Bronchial epithelial cell (primary cell): ENCODE results near the gene MDM4. TPM values are rescaled to one million over a fixed set of nuclear protein-coding genes. Genes with fewer than 3 reads are reported as not detected.

Experiments
- DNase-seq: peaks from one replicate; pipeline ENCODE4 v3.0.0-alpha.2; 2010; ENCODE audit warnings: low read depth
- FAIRE-seq: peaks from 2 replicates; lab custom pipeline; 2011; peaks lifted over from hg19 to GRCh38; lab: Jason Lieb, UNC
- H3K27me3 ChIP-seq: 2 replicates; pipeline ENCODE4 v1.5.1; 2011; ENCODE audit warnings: low read length; ENCODE audit not compliant: control insufficient read depth, insufficient read depth
- H3K36me3 ChIP-seq: 2 replicates; pipeline ENCODE4 v1.5.1; 2011; ENCODE audit warnings: low read length; ENCODE audit not compliant: control insufficient read depth, insufficient read depth
- H3K4me3 ChIP-seq: 2 replicates; pipeline ENCODE4 v1.5.1; 2011; ENCODE audit warnings: mild to moderate bottlenecking, low read depth, low read length, control low read depth
- CTCF ChIP-seq: IDR thresholded peaks from 2 replicates; pipeline ENCODE4 v1.5.1; 2011; ENCODE audit warnings: mild to moderate bottlenecking, moderate library complexity, low read length, control low read depth, inconsistent platforms; ENCODE audit not compliant: insufficient read depth, severe bottlenecking
- total RNA-seq: library from RNA; depleted of rRNA; stranded (reverse); fragments of >200 nt; gene quantifications from 2 replicates; pipeline ENCODE4 v1.2.1, GENCODE V29; 2014

MDM4 gene, protein sequence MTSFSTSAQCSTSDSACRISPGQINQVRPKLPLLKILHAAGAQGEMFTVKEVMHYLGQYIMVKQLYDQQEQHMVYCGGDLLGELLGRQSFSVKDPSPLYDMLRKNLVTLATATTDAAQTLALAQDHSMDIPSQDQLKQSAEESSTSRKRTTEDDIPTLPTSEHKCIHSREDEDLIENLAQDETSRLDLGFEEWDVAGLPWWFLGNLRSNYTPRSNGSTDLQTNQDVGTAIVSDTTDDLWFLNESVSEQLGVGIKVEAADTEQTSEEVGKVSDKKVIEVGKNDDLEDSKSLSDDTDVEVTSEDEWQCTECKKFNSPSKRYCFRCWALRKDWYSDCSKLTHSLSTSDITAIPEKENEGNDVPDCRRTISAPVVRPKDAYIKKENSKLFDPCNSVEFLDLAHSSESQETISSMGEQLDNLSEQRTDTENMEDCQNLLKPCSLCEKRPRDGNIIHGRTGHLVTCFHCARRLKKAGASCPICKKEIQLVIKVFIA
- 23.4 and 25.3 TPM in 2 replicates for total RNA-seq

DNA sequence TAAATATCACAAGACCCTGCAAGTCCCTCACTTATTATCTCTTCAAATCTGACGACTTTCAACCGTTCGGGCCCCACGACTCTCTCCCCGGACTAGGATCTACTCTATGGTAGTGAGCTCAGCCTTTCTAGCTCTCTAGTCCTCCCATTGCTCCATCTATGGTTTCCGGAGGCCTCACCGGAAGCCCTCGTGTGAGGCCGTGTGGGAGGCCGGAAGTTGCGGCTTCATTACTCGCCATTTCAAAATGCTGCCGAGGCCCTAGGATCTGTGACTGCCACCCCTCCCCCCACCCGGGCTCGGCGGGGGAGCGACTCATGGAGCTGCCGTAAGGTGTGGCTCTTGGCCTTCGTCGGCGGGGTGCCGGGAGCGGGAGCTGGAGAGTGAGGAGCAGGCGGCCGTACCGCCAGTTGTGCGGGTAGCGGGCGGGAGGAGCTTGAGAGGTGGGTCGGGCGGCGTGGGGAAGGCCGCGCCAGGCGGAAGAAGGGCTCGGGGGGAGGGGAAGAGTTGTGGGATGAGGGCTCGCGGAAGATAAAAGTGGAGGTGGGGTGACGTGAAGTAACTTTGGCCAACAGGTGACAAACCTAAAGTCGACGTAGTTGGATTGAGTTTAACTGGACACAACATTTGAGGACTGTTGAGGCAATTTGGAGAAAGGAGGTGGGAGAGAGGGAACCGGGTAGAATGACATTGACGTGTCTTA is at the start of gene MDM4:
TSS of gene MDM4 (plus strand) at position 227 of the 700 bp plus-strand sequence. CDS start 9,113 bp downstream, outside the sequence.
- no peak for FAIRE-seq
- peak; percentile 91 for DNase-seq
- Histone ChIP-seq H3K4me3 (peak within 1 kb of the TSS; percentile 68), H3K36me3 (peaks cover 11% of the 10 kb centered on the region), H3K27me3 (no peaks in the 10 kb centered on the region)
- TF ChIP-seq CTCF, result no peak

DNA sequence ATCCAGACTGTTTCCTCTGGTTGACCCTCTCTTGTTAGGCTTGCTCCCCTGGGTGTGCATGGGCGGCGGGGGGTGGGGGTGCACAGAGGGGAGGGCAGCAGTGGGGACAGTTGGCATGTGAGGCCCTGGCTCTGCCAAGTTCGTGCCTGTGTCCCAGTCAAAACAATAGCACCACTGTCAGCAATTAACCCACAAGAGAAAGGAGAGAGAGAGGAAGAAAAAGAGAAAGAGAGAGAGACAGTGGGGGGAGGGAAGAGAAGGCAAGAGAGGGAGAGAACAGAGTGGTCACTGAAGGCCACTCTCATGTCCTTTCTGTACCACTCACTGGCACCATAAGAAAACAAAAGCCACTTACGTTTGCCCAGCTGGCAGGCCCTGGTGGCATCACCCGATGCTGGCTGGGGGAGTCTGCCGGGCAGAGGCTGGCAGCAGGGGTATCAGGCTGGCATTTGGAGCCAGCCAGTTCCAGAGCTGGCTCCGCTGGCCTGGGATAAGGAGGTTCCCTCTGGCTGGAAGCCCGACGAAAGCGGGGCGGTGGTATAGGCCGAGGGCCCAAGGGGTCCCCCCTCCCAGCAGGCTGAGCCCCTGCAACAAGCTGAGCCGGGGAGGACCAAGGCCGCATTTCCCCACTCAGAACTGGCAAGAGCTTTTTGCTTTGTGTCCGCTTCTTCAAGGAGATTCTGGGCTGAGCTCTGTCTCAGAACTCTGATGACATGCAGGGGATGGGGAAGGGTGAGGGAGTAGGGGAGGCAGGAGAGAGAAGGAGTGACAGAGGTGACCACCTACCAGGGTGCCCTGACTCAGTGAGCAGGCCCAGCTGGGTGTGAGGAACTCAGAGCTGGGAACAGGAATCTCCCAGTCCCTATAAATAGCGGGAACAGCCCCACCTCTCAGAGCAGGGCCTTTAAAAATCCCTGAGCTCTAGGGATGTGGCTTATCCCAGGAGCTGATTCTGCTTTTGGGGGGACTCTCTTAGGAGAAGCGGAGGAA is 49.5 kb upstream of the MDM4 start:
- FAIRE-seq (no peak), DNase-seq (no peak)
- Histone ChIP-seq H3K27me3 (no peaks in the 10 kb centered on the region), H3K4me3 (no peak overlapping the region), H3K36me3 (peaks cover 11% of the 10 kb centered on the region)
- no peak for TF ChIP-seq CTCF

DNA sequence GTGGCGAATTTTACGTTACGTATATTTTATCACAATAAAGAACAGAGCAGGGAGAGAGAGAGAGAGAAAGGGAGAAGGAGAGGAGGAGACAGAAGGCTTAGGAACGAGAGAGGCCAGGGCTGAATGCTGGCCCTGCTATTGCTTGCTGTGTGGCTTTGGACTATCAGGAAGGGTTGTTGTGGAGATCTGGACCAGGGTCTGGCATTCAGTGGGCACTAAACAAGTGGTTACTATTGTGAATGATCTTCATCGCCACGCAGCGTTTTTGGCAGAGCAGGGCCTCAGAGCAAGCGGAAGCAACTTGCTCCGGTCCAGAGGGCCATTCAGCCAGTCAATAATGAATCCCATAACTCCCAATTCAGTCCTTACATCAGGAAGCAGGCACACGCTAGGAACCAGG is 48.0 kb upstream of the MDM4 start:
- H3K27me3 ChIP-seq, result no peaks in the 10 kb centered on the region
- FAIRE-seq (no peak), DNase-seq (no peak)
- H3K36me3 ChIP-seq, result peaks cover 11% of the 10 kb centered on the region
- no peak overlapping the region for H3K4me3 ChIP-seq
- no peak for TF ChIP-seq CTCF

DNA sequence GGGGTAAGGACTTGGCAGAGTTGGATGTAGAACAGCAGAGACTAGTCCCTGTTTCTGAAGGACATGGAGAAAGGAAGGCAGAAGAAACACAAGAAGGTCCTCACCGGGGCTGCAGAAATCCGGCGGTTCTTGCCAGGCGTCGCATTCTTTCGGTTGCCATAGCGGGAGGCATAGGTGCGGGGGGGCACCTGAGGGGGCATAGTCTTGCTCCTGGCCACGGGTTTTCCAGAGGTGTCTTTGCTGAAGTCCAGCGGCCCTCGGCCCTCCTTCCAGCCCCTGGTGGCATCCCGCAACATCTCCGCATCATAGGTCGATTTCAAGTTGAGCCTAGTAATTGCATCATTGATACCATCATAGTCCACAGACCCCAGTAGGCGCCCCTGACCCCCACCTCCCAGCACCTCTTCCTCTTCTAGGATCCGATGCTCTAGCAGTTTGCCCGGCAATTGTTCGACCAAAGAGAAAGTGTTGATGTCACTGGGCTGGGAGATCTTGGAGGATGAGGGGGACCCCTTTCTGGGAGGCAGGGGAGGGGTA is 47.4 kb upstream of the MDM4 start:
- H3K27me3 ChIP-seq, result no peaks in the 10 kb centered on the region
- DNase-seq (no peak), FAIRE-seq (no peak)
- TF ChIP-seq CTCF, result no peak
- no peak overlapping the region for H3K4me3 ChIP-seq
- peaks cover 9% of the 10 kb centered on the region for H3K36me3 ChIP-seq

- FAIRE-seq (no peak), DNase-seq (no peak)
- TF ChIP-seq CTCF, result no peak
- no peak overlapping the region for H3K4me3 ChIP-seq
- no peaks in the 10 kb centered on the region for H3K27me3 ChIP-seq
- H3K36me3 ChIP-seq, result peaks cover 8% of the 10 kb centered on the region
Observed at GRCh38 chr1:204469304-204469703, 46.9 kb upstream of the MDM4 start.
